Stimulated activated CD4-positive, alpha-beta T cell treated with anti-CD3 and anti-CD28 coated beads, Interleukin-2, amount 100 ng/mL, for 48 hours (primary cell): Measurements from ENCODE around the gene YTHDC2.

Source experiments
- DNase-seq, 2 donors: peaks; one replicate each; pipeline ENCODE4 v3.0.0-alpha.2; 2020

YTHDC2 gene

GRCh38 chr5:113513384-113514288 is at the start of gene YTHDC2:
Gene YTHDC2, plus strand, starts transcription at chr5:113513694. Its CDS starts 202 bp downstream, at chr5:113513896.
- peak; percentile 86 for DNase-seq

GRCh38 chr5:113474100-113474728 is 39.3 kb upstream of the YTHDC2 start:
- DNase-seq, result no peak

- DNase-seq, result no peak
These were observed 34.8 kb upstream of the YTHDC2 start for GRCh38 chr5:113478691-113479090.

GRCh38 chr5:113480243-113480642 is 33.3 kb upstream of the YTHDC2 start:
- DNase-seq, result no peak

GRCh38 chr5:113487416-113487780 is 26.1 kb upstream of the YTHDC2 start:
- no peak for DNase-seq

GRCh38 chr5:113487781-113488644 is 25.5 kb upstream of the YTHDC2 start, which contains the start of gene MCC:
Gene MCC, minus strand, starts transcription at chr5:113488453.
- peak in 1 of 2 donors; percentile 24 for DNase-seq

- no peak for DNase-seq
These were observed 24.8 kb upstream of the YTHDC2 start for GRCh38 chr5:113488645-113489184.

GRCh38 chr5:113489299-113489698 is 24.2 kb upstream of the YTHDC2 start:
- no peak for DNase-seq

GRCh38 chr5:113490317-113490716 is 23.2 kb upstream of the YTHDC2 start:
- no peak for DNase-seq

GRCh38 chr5:113491022-113491421 is 22.5 kb upstream of the YTHDC2 start:
- no peak for DNase-seq

GRCh38 chr5:113493446-113493845 is 20.0 kb upstream of the YTHDC2 start:
- DNase-seq, result no peak

GRCh38 chr5:113495422-113495841 is 18.1 kb upstream of the YTHDC2 start:
- DNase-seq, result no peak

- no peak for DNase-seq
These were observed 11.4 kb upstream of the YTHDC2 start for GRCh38 chr5:113502073-113502472.

GRCh38 chr5:113503146-113503545 is 10.3 kb upstream of the YTHDC2 start:
- no peak for DNase-seq

- DNase-seq, result no peak
These were observed 8.3 kb upstream of the YTHDC2 start for GRCh38 chr5:113505181-113505580.

- no peak for DNase-seq
These were observed 5.9 kb upstream of the YTHDC2 start for GRCh38 chr5:113507601-113508000.

- no peak for DNase-seq
These were observed 4.7 kb upstream of the YTHDC2 start for GRCh38 chr5:113508756-113509155.

GRCh38 chr5:113510836-113511451 is 2.5 kb upstream of the YTHDC2 start:
- DNase-seq, result no peak

- no peak for DNase-seq
These were observed 1.2 kb upstream of the YTHDC2 start for GRCh38 chr5:113512341-113512740.

- no peak for DNase-seq
These were observed 768 bp downstream of the YTHDC2 start for GRCh38 chr5:113514289-113514635.

GRCh38 chr5:113518884-113519283 is 5.4 kb downstream of the YTHDC2 start:
- DNase-seq, result no peak

GRCh38 chr5:113519412-113519811 is 5.9 kb downstream of the YTHDC2 start:
- no peak for DNase-seq

GRCh38 chr5:113520429-113520828 is 6.9 kb downstream of the YTHDC2 start:
- peak; percentile 12 to 16 for DNase-seq
